IPS-20b (cell line): ENCODE measurements around the gene CLSTN2.

ENCODE experiments used
- H3K27ac ChIP-seq: one replicate; pipeline ENCODE4 v1.5.1; 2013; ENCODE audit warnings: low read length
- H3K27me3 ChIP-seq: 2 replicates; pipeline ENCODE4 v1.6.1; 2013; ENCODE audit warnings: mild to moderate bottlenecking, low read length, inconsistent platforms; ENCODE audit not compliant: insufficient read depth
- H3K36me3 ChIP-seq: 2 replicates; pipeline ENCODE4 v1.6.1; 2013; ENCODE audit warnings: low read depth, mild to moderate bottlenecking, inconsistent platforms, low read length, moderate library complexity; ENCODE audit not compliant: insufficient read depth
- H3K4me1 ChIP-seq: 2 replicates; pipeline ENCODE4 v1.6.1; 2013; ENCODE audit warnings: mild to moderate bottlenecking, control low read depth, inconsistent platforms, low read length, moderate library complexity; ENCODE audit not compliant: insufficient read depth
- H3K4me3 ChIP-seq: 2 replicates; pipeline ENCODE4 v1.5.1; 2013; ENCODE audit warnings: mild to moderate bottlenecking, low read length, inconsistent platforms
- H3K9ac ChIP-seq: 2 replicates; pipeline ENCODE4 v1.6.1; 2013; ENCODE audit warnings: low read depth, mild to moderate bottlenecking, inconsistent platforms, low read length, moderate library complexity
- H3K9me3 ChIP-seq: 2 replicates; pipeline ENCODE4 v1.6.1; 2013; ENCODE audit warnings: mild to moderate bottlenecking, low read depth, low read length, inconsistent platforms; ENCODE audit not compliant: insufficient read depth

Gene CLSTN2

DNA sequence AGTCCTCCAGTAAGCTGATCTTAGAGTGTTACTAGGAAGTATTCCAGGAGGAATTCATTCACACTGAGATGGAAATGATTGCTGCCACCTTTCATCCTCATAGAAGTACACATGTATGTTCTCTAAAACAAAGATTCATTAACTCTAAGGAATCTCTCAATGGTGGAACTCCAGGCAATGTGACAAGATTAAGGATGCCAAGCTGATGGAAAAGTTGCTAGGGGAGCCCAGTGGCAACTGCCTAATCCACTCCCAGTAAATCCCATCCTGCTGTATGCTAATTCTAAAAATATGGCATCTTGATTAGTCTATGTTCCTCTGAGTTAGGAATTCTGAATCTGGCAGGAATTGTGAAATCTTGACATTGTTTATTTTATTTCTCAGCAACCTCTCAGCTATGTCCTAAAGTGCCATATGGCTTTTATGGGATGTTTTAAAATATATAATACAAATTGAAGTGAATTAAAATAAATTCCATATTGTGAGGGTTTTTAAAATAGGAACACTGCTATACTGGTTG, 532.9 kb downstream of the CLSTN2 start:
- H3K27me3 ChIP-seq, result peaks cover 48% of the 10 kb centered on the region
- H3K36me3 ChIP-seq, result no peaks in the 10 kb centered on the region
- H3K4me3 ChIP-seq, result no peak overlapping the region
- no peak overlapping the region for H3K27ac ChIP-seq
- H3K9ac ChIP-seq, result no peak overlapping the region
- peaks cover 19% of the 10 kb centered on the region; the same call in 1 of the 2 replicates for H3K4me1 ChIP-seq
- H3K9me3 ChIP-seq, result no peaks in the 10 kb centered on the region

DNA sequence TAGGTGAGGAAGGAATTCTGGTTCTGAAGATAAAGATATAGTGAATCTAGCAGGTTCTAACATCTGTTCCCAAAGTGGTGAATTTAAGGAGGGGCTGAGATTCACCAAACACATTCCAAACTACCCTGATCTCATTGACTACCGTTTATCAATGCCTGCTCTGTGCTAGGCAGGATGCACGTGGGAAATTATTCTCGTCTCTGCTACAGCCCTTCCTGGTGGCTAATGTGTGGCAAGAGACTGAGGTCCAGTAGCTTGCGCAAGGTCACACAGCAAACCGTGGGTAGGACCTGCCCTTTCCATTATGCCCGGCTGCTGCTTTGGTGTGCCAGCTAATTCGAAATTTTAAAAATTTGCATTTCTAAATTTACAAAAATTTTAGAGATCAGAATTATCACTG, 533.4 kb downstream of the CLSTN2 start:
- no peaks in the 10 kb centered on the region for H3K9me3 ChIP-seq
- no peak overlapping the region for H3K4me3 ChIP-seq
- no peaks in the 10 kb centered on the region for H3K36me3 ChIP-seq
- H3K9ac ChIP-seq, result no peak overlapping the region
- H3K27ac ChIP-seq, result no peak overlapping the region
- H3K27me3 ChIP-seq, result peaks cover 48% of the 10 kb centered on the region
- H3K4me1 ChIP-seq, result peaks cover 19% of the 10 kb centered on the region; the same call in 1 of the 2 replicates

DNA sequence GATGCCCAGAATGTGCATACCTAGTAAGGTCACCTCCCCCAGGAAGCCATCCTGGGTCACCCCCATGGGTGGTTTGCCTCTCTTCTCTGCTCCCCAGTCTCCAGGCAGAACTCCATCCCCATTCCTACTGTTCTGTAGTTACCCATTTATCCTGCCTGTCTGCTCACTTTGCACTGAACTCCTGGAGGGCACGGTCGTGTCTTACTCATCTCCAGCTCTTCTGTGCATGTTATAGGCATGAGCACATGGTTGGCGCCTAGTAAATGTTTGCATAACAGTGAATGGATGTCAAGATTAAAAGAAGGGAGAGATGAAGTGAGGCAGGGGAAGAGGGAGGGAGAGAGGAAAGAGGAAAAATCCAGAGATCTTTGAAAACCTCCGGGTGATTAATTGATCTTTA, 534.5 kb downstream of the CLSTN2 start:
- H3K9ac ChIP-seq, result no peak overlapping the region
- no peak overlapping the region for H3K27ac ChIP-seq
- H3K27me3 ChIP-seq, result peaks cover 48% of the 10 kb centered on the region
- peaks cover 19% of the 10 kb centered on the region; the same call in 1 of the 2 replicates for H3K4me1 ChIP-seq
- no peaks in the 10 kb centered on the region for H3K36me3 ChIP-seq
- no peak overlapping the region for H3K4me3 ChIP-seq
- H3K9me3 ChIP-seq, result no peaks in the 10 kb centered on the region

DNA sequence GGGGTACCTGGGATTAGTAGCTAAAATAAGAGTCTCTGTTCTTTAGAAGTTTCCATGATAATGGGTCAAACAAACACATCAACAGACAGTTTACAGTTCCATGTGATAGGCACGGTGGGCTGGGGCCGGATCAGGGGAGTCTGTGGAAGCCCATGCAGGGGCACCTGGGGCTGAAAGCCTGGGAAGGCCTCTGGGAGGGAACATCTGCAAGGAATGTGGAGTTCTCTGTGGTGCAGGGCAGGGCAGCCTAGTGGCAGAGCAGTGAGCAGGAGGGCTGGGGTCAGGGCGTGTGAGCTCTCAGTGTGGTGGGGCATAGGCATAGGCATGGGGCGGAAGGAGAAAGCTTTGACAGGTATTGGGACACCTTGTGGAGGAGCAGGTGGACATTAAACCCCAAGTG, 535.2 kb downstream of the CLSTN2 start:
- Histone ChIP-seq H3K27ac (no peak overlapping the region), H3K36me3 (no peaks in the 10 kb centered on the region), H3K9ac (no peak overlapping the region), H3K4me1 (peaks cover 19% of the 10 kb centered on the region; the same call in 1 of the 2 replicates), H3K9me3 (no peaks in the 10 kb centered on the region), H3K4me3 (no peak overlapping the region), H3K27me3 (peaks cover 48% of the 10 kb centered on the region)

DNA sequence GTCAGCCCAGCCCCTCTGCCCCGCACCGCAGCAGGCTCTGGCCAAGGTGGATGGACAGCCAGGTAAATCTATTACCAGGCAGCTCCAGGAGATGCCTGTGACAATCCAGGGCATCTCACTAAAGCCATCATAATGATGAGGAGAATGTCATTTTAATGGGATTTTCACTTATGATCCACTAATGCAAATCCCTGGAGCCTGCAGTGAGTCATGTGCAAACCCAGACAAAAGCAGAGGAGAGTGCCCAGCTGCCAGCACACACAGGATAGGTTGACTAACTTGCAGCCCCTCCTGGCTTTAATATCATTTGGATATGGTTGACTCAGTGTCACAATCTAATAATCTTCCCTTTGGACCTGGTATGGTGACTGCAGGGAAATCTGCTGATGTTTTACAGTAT, 536.0 kb downstream of the CLSTN2 start:
- no peaks in the 10 kb centered on the region for H3K36me3 ChIP-seq
- no peak overlapping the region for H3K4me3 ChIP-seq
- H3K4me1 ChIP-seq, result peaks cover 19% of the 10 kb centered on the region; the same call in 1 of the 2 replicates
- peaks cover 47% of the 10 kb centered on the region for H3K27me3 ChIP-seq
- H3K9me3 ChIP-seq, result no peaks in the 10 kb centered on the region
- H3K27ac ChIP-seq, result no peak overlapping the region
- no peak overlapping the region for H3K9ac ChIP-seq

DNA sequence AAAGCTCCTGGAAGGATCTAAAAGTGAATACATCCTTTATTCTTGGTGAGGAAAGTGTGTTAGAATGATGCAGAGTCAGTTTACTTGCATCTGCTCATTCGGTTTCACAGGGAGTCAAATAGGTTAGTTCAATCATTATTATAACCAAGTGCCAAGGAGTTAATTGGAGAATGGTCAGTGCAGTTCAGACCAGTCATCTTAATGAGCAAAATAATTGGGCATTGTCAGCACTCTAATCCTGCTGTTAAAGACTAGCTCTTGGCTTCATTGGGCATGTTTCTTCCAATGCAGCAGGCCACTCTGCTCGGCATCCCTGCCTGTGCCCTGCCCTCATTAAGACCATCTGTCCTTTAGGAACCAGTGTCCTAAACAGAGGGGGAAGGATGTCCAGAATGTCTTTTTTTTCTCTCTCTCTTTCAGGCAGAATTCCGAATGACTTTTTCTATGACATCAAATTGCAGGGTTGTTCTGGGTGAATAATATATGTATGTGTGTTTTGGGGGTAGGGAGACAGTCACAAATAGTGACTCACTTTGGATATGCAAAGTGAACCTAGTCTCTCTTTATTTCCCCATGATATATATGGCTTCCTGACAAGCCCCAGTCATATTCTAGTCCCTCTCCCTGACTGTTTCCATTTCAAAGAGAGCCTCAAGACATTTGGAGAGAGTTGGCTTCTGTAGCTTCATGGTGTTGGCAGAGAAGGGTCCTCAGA, 537.5 kb downstream of the CLSTN2 start:
- Histone ChIP-seq H3K9me3 (no peaks in the 10 kb centered on the region), H3K27ac (no peak overlapping the region), H3K27me3 (peaks cover 32% of the 10 kb centered on the region), H3K4me3 (no peak overlapping the region), H3K4me1 (peaks cover 19% of the 10 kb centered on the region; the same call in 1 of the 2 replicates), H3K36me3 (no peaks in the 10 kb centered on the region), H3K9ac (no peak overlapping the region)

DNA sequence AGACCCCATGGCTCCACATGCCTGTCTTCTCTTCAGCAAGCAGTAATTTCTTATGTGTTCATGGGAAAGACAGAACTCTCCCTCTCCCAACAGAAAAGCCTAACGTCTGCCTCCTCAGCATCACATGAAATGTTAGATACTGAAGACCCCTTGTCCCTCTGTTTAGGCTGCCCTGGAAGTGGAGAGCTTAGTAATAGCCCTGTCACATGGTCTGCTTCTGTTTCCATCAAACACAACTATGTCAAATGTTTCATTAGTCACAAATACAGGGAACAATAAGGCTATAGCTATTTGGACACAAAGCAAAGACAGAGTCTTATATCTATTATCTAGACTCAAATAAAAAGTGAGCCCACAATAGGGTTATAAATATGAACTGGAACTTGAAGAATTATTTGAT, 552.6 kb downstream of the CLSTN2 start:
- Histone ChIP-seq H3K27ac (no peak overlapping the region), H3K9me3 (peaks cover 12% of the 10 kb centered on the region), H3K36me3 (no peaks in the 10 kb centered on the region), H3K9ac (no peak overlapping the region), H3K4me3 (no peak overlapping the region), H3K4me1 (no peaks in the 10 kb centered on the region), H3K27me3 (no peaks in the 10 kb centered on the region)

DNA sequence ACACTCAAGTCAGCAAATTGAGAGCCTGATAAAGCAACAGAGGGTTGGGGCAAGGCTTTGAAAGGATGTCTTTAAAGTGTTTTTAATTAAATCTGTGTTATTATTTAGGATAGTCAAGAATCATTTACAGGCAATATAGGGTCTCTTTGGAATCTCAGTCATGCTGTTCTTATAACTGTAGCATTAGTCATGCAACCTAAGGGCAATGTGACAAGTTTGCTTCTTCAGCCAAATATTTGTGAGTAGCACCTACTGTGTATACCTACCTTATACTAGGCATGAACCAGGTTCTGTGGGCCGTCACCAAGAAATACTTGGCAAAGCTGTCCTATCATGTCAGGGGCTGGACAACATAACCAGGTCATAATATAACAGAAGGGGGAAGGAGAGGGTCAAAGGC, 558.3 kb downstream of the CLSTN2 start:
- no peak overlapping the region for H3K27ac ChIP-seq
- no peaks in the 10 kb centered on the region for H3K27me3 ChIP-seq
- no peaks in the 10 kb centered on the region for H3K36me3 ChIP-seq
- no peak overlapping the region for H3K9ac ChIP-seq
- H3K9me3 ChIP-seq, result no peaks in the 10 kb centered on the region
- H3K4me1 ChIP-seq, result no peaks in the 10 kb centered on the region
- H3K4me3 ChIP-seq, result no peak overlapping the region

DNA sequence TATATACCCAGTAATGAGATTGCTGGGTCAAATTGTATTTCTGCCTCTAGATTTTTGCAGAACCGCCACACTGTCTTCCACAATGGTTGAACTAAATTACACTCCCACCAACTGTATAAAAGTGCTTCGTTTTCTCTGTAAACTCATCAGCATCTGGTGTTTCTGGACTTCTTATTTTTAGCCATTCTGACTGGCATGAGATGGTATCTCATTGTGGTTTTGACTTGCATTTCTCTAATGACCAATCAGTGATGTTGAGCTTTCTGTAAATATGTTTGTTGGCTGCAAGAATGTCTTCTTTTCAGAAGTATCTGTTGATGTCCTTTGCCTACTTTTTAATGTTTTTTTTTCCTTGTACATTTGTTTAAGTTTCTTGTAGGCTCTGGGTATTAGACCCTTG, 560.0 kb downstream of the CLSTN2 start:
- Histone ChIP-seq H3K27ac (no peak overlapping the region), H3K4me1 (no peaks in the 10 kb centered on the region; the same call in 1 of the 2 replicates), H3K4me3 (no peak overlapping the region), H3K9me3 (no peaks in the 10 kb centered on the region), H3K9ac (no peak overlapping the region), H3K36me3 (no peaks in the 10 kb centered on the region), H3K27me3 (no peaks in the 10 kb centered on the region)

DNA sequence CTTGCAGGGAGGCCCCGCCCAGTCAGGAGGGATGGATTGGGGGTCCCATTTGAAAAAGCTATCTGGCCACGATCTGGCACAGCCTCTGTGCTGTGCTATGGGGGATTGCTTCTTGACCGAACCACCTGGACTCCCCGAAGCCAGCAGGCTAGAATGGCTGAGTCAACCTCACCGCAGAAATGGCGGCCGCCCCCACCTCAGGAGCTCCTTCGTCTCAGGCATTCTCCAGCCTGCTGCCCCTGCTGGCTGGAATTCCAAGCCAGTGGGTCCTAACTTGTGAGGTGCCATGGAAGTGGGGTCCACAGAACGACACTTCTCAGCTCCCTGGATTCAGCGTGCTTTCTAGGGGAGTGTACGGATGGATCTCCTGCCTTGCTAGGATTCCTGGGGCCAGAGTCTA, 562.3 kb downstream of the CLSTN2 start:
- Histone ChIP-seq H3K27ac (no peak overlapping the region), H3K9me3 (no peaks in the 10 kb centered on the region), H3K4me3 (no peak overlapping the region), H3K27me3 (no peaks in the 10 kb centered on the region), H3K9ac (no peak overlapping the region), H3K4me1 (peaks cover 4% of the 10 kb centered on the region; the same call in 1 of the 2 replicates), H3K36me3 (no peaks in the 10 kb centered on the region)

DNA sequence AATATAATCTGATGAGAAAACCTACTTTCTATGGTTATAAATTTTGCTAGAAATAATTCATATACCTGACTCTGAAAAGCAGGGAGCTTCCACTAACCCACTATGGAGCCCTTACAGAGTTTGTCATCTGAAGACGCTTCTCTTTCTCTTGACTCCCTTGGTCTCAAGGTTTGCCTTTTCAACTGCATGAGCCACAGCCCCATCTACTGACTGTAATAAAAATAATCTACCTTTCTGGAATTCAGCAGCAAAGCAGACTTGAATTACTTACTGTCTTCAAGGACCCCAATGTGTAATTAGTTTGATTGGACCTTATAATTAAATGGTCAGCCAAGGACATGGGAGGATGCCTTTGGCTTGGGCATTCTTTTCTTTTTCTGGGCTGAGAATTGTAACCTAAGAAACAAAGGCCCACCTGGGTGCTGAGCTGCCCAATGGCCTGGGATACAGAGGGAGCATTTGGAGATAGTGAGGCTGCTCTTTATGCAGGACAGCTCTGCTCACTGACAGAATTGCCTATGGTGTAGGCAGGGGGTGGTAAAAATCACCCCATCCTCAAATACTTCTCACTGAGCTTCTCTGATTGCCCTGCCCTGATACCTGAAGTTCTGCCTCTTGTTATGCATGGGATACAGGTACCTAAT, 564.3 kb downstream of the CLSTN2 start:
- Histone ChIP-seq H3K27me3 (no peaks in the 10 kb centered on the region), H3K27ac (no peak overlapping the region), H3K9me3 (no peaks in the 10 kb centered on the region), H3K4me1 (peaks cover 4% of the 10 kb centered on the region; the same call in 1 of the 2 replicates), H3K36me3 (no peaks in the 10 kb centered on the region), H3K9ac (no peak overlapping the region), H3K4me3 (no peak overlapping the region)

DNA sequence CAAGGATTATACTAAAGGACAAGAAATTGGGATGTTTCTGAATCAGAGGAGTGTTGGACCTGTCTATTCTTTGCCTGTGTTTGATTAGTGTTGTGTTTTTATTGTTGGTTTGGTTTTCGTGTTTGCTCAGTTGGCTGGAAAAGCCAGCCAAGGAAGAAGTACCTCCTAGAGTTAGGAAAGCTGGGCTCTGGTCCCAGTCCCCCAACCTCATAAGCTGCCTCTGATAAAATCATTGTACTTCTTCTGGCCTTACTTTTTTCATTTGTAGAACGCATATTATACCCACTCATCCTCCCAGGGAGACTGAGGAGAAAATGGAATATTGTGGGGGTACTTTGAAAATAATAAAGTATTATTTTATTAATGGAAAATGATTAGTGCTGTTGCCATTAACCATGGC, 565.5 kb downstream of the CLSTN2 start:
- Histone ChIP-seq H3K9ac (no peak overlapping the region), H3K27ac (no peak overlapping the region), H3K9me3 (no peaks in the 10 kb centered on the region), H3K4me1 (peaks cover 15% of the 10 kb centered on the region; the same call in 1 of the 2 replicates), H3K4me3 (no peak overlapping the region), H3K36me3 (no peaks in the 10 kb centered on the region), H3K27me3 (no peaks in the 10 kb centered on the region)
